Heart left ventricle (tissue), 16 donors: ENCODE measurements around the gene CAPS. TPM values are rescaled to one million over a fixed set of nuclear protein-coding genes. Genes with fewer than 3 reads are reported as not detected.
"Not testable (repeated sequence)": the region's sequence is repeated elsewhere in the genome, so short reads cannot be mapped to it uniquely, and the experiment has no call there.

Experiments used
- ATAC-seq, 4 donors: fragments of 200-7000 bp; cut with Tn5 transposase; one replicate each; pipeline ENCODE4 v1.9.1; 2020 to 2022; ENCODE audit warnings: moderate library complexity in 4 of 4, mild to moderate bottlenecking in 3 of 4, moderate number of reproducible peaks in 1 of 4
- DNase-seq, 5 donors: peaks; one replicate each; pipeline ENCODE4 v3.0.0-alpha.2; 2020
- H3K27ac ChIP-seq, 12 donors: fragments of 200-600 bp; sonication (generic) in 4 of 12; one replicate each; pipeline versions ENCODE4 v1.5.0 to v1.8.0; 2016 to 2022; ENCODE audit warnings: mild to moderate bottlenecking in 2 of 12
- H3K27me3 ChIP-seq, 9 donors: fragments of 200-600 bp; sonication (generic) in 2 of 9; one replicate each; pipeline versions ENCODE4 v1.5.1 to v1.8.0; 2016 to 2022; ENCODE audit warnings: mild to moderate bottlenecking in 3 of 9
- H3K36me3 ChIP-seq, 9 donors: fragments of 200-600 bp; sonication (generic) in 2 of 9; one replicate each; pipeline versions ENCODE4 v1.5.0 to v1.8.0; 2018 to 2022; ENCODE audit warnings: mild to moderate bottlenecking in 2 of 9
- H3K4me1 ChIP-seq, 12 donors: fragments of 200-600 bp; sonication (generic) in 4 of 12; one replicate each; pipeline versions ENCODE4 v1.5.0 to v1.8.0; 2016 to 2022; ENCODE audit warnings: mild to moderate bottlenecking in 3 of 12
- H3K4me3 ChIP-seq, 12 donors: fragments of 200-600 bp; sonication (generic) in 4 of 12; one replicate each; pipeline versions ENCODE4 v1.5.0 to v1.8.0; 2017 to 2022; ENCODE audit warnings: mild to moderate bottlenecking in 9 of 12, moderate library complexity in 4 of 12
- H3K9me3 ChIP-seq, 12 donors: fragments of 200-600 bp; sonication (generic) in 4 of 12; one replicate each; pipeline versions ENCODE4 v1.5.0 to v1.8.0; 2016 to 2022; ENCODE audit warnings: mild to moderate bottlenecking in 1 of 12
- POLR2A ChIP-seq, 2 donors: fragments of 450-650 bp; IDR thresholded peaks; one replicate each; pipeline ENCODE4 v1.6.1; 2017; ENCODE audit warnings: antibody characterized with exemption in 2 of 2, mild to moderate bottlenecking in 2 of 2, moderate library complexity in 2 of 2
- WGBS, 4 donors: extraction: QIAGEN DNeasy Blood & Tissue Kit in 2 of 4; methylation state at CpG; one replicate each; pipeline versions ENCODE4 v1.1.5 to v1.1.7; 2013 to 2018; 5-methylcytosine and 5-hydroxymethylcytosine counted together
- intact Hi-C, 10 donors: fragments of 100-400 bp; cut with DNase I; formaldehyde crosslinking; loops; one replicate each; pipeline versions ENCODE4 v1.11.1 to v1.14.2; 2022
- polyA plus RNA-seq, 2 donors: library from polyadenylated mRNA; stranded (reverse); fragments of 200-250 nt; gene quantifications; one replicate each; pipeline ENCODE4 v1.2.3, GENCODE V29; 2013
- total RNA-seq, 9 donors: library from RNA; depleted of rRNA in 2 of 9; stranded (reverse); fragments of >200 nt in 2 of 9; fragmentation: NEBNext Ultra II Directional in 3 of 9; extraction: Animal tissue kit (Norgen Biotek cat#: 25700) in 3 of 9; gene quantifications; one replicate each; pipeline versions ENCODE4 v1.1.0 to v1.2.4, GENCODE V29; 2016 to 2023
- TF ChIP-seq, protein P1 (sequence below), 12 donors: fragments of 200-600 bp; sonication (generic) in 4 of 12; IDR thresholded peaks; one replicate each; pipeline versions ENCODE4 v1.5.0 to v1.8.0; 2018 to 2022; ENCODE audit warnings: antibody characterized with exemption in 12 of 12, mild to moderate bottlenecking in 5 of 12
- donor health status: ischemic (EF 13 %, LVEDD 7.1; RV severe dilation, severe dysfunction).
- donor health status: healthy with polysubstance abuse.
- donor health status: DM: no; HTN: yes; CAD: no.
- donor health status: DM: no; HTN: no; CAD: no.
- donor health status: ischemic (EF 25% LVEDD 6.9; RV normal size, moderate dysfunction).
- donor health status: ischemic (EF 25% LVEDD 5.7; RV mildly dilated, moderate dysfunction).
- donor health status: healthy.
- donor health status: DM: yes; HTN: yes; CAD: no.
- donor health status: ischemic (EF 35%, LVEDD 5.7; RV mildly dilated, moderate dysfunction).
- donor health status: nonischemic (EF 11% LVEDD 7.7; RV severe dilation, severe dysfunction).
- donor health status: DM: yes; HTN: yes; CAD: no.
- donor health status: PGD.
- donor health status: ischemic (EF 29% LVEDD 5.4; RV normal size, mild dysfunction).
- donor health status: nonischemic (EF 23%, LVEDD 6.1; RV moderate dilation, normal function).

Gene CAPS
- total and polyA plus RNA-seq, 11 donors, result 1.2 to 6.2 (median 3.3) TPM

DNA sequence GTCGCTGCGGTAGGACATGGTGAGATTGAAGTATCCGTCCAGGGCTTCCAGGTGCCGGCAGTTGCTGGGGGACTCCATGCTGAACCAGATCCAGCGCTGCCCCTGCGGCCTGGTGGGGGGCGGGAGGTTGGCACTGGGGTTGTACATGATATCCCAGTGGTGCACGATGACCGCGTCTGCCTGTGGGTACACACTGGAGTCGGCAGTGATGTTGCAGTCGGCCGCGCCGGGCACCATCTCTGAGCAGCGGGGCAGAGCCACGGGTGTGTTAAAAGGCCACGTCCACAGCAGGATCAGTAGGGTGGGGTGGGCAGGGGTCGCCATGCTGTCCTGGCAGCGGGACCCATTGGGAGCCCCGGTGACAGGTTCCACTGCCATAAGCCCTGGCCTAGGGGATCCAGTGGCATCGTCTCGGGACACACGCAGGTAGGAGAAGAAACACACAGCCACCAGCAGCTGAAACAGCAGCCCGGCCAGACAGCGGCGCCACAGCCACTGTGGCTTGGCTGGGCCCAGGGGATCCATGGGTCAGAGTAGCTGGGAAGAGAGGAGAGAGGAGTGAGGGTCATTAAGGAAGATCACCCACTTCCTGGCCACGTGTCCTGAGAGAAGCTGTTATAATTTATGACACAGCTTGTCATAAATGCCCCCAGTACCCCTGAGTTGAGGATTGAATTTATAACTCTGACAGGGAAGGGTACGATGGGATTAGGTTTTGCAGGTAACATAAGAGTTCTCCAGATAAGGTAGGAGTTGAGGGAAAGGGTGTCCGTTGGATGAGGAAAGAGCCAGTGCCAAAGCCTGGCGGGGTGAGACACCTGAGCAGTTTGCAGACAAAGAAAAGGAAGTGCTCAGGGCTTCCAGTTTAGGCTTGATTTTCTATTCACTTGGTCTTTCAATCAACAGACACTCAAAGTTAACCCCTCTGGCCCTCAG lies 46.6 kb upstream of the CAPS start:
- intact Hi-C loops, result no loop called here
- WGBS, 4 donors, result 69 to 89% (median 86%) methylated on average over 16 to 31 of the region's 31 CpGs

GRCh38 chr19:5870986-5871394 lies 43.1 kb upstream of the CAPS start:
- H3K27me3 ChIP-seq, result no peaks in the 10 kb centered on the region
- no peak overlapping the region for H3K4me3 ChIP-seq
- no peaks in the 10 kb centered on the region for H3K9me3 ChIP-seq

More for the DNA sequence above, 46.6 kb upstream of the CAPS start:
- no peaks in the 10 kb centered on the region for H3K36me3 ChIP-seq
- no peak overlapping the region for H3K4me3 ChIP-seq
- no peaks in the 10 kb centered on the region for H3K9me3 ChIP-seq
- no peak for DNase-seq
- no peaks in the 10 kb centered on the region for H3K27me3 ChIP-seq
- no peaks in the 10 kb centered on the region for H3K4me1 ChIP-seq
- no peak overlapping the region for H3K27ac ChIP-seq
- TF ChIP-seq, protein P1, sequence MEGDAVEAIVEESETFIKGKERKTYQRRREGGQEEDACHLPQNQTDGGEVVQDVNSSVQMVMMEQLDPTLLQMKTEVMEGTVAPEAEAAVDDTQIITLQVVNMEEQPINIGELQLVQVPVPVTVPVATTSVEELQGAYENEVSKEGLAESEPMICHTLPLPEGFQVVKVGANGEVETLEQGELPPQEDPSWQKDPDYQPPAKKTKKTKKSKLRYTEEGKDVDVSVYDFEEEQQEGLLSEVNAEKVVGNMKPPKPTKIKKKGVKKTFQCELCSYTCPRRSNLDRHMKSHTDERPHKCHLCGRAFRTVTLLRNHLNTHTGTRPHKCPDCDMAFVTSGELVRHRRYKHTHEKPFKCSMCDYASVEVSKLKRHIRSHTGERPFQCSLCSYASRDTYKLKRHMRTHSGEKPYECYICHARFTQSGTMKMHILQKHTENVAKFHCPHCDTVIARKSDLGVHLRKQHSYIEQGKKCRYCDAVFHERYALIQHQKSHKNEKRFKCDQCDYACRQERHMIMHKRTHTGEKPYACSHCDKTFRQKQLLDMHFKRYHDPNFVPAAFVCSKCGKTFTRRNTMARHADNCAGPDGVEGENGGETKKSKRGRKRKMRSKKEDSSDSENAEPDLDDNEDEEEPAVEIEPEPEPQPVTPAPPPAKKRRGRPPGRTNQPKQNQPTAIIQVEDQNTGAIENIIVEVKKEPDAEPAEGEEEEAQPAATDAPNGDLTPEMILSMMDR (IDR thresholded peaks at IDR 0.05), result no peak
- TF ChIP-seq POLR2A (IDR thresholded peaks at IDR 0.05), result no peak
- no peak for ATAC-seq

DNA sequence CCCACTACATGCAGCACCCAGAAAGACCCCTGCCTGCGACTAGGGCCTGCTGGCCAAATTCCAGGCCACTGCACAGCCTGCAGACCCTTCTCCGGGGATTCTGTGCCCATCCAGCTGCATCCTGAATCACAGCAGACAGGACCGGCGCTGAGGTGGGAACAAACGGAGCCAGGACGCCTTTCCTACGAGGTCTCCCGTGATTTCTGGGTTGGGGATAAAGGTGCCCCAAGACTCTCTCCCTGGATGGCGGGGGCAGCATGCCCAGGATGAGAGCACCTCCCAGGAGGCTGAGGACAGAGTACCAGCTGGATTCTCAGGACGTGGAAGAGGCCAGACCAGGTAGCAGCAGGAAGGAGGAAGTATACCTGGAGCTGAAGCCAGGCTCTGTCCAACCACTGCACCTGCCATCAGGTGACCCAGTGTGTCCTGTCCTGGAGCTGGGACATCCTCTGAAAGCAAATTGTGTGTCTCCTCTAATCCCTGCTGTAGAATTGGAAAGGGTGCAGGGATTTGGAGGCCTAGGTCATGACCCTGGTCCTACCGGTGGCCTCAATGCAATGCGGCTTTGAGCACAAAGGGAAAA lies 40.3 kb upstream of the CAPS start:
- H3K4me1 ChIP-seq, result no peaks in the 10 kb centered on the region
- no peaks in the 10 kb centered on the region for H3K9me3 ChIP-seq
- WGBS, 4 donors, result 82 to 90% (median 89%) methylated on average over 9 to 12 of the region's 12 CpGs
- no peaks in the 10 kb centered on the region for H3K36me3 ChIP-seq
- TF ChIP-seq, protein P1 (IDR thresholded peaks at IDR 0.05), result no peak
- no peak for TF ChIP-seq POLR2A (IDR thresholded peaks at IDR 0.05)
- no peak overlapping the region for H3K27ac ChIP-seq
- intact Hi-C loops, result loop anchor here in 1 of 10 donors (5.0 kb wide), 1 partner anchor 36 kb away; the partner anchor contains the start of gene FUT6
- ATAC-seq (no peak), DNase-seq (no peak)
- peaks cover 0 to 3% (median 0%) of the 10 kb centered on the region in 9 donors for H3K27me3 ChIP-seq
- H3K4me3 ChIP-seq, result no peak overlapping the region

More at GRCh38 chr19:5870986-5871394, 43.1 kb upstream of the CAPS start:
- intact Hi-C loops, result loop anchor here in 1 of 10 donors (5.0 kb wide), 1 partner anchor 34 kb away; the partner anchor contains the start of gene FUT6
- no peaks in the 10 kb centered on the region for H3K4me1 ChIP-seq
- TF ChIP-seq POLR2A (IDR thresholded peaks at IDR 0.05), result no peak
- TF ChIP-seq, protein P1 (IDR thresholded peaks at IDR 0.05), result no peak
- H3K27ac ChIP-seq, result peak overlapping the region in 2 of 12 donors; percentile 20 to 43
- DNase-seq (peak in 1 of 5 donors; percentile 68), ATAC-seq (peak in 3 of 4 donors; percentile 60 to 84 (median 62))
- 61 to 65% (median 63%) methylated on average over 12 of the region's 12 CpGs for WGBS, 4 donors
- no peaks in the 10 kb centered on the region for H3K36me3 ChIP-seq

- not testable (repeated sequence) for ATAC-seq, DNase-seq
Measured at GRCh38 chr19:5874496-5874895, 39.6 kb upstream of the CAPS start.

More at GRCh38 chr19:5874496-5874895, 39.6 kb upstream of the CAPS start:
- not testable (repeated sequence) for H3K4me1 ChIP-seq, H3K27ac ChIP-seq, H3K4me3 ChIP-seq, H3K36me3 ChIP-seq, H3K27me3 ChIP-seq, H3K9me3 ChIP-seq
- intact Hi-C loops, result loop anchor here in 1 of 10 donors (5.0 kb wide), 1 partner anchor 37 kb away; the partner anchor contains the start of gene FUT6
- 74 to 86% (median 82%) methylated on average over 7 of the region's 7 CpGs for WGBS, 4 donors
